ENCODE data around the gene RPP25L. TPM values are rescaled to one million over a fixed set of nuclear protein-coding genes. Genes with fewer than 3 reads are reported as not detected.
A peak's percentile ranks its signal among the peaks of the same experiment; 100 is the strongest.

The RPP25L gene
- total RNA-seq, 2 donors from 2014 or later = 29.9 to 49.2 TPM

DNA sequence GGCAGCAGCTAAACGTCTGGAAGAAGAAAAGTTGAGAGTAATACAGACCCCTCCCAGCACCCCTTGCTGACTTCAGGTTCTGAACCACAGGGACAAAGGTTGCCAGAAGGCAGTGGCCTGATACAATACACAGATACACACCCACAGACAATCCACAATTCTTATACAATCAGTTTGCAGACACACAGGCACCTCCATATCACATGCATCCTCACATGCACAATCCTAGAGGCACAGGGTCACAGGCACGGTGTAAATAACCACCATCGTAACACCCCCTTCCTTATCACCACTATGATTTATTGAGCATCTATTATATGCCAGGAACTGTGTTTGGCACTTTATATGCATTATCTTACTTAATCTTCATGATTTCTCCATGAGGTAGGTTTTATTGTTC lies 30.6 kb downstream of the RPP25L start:
- H3K9me3 ChIP-seq = no peaks in the 10 kb centered on the region
- TF ChIP-seq, protein P1, sequence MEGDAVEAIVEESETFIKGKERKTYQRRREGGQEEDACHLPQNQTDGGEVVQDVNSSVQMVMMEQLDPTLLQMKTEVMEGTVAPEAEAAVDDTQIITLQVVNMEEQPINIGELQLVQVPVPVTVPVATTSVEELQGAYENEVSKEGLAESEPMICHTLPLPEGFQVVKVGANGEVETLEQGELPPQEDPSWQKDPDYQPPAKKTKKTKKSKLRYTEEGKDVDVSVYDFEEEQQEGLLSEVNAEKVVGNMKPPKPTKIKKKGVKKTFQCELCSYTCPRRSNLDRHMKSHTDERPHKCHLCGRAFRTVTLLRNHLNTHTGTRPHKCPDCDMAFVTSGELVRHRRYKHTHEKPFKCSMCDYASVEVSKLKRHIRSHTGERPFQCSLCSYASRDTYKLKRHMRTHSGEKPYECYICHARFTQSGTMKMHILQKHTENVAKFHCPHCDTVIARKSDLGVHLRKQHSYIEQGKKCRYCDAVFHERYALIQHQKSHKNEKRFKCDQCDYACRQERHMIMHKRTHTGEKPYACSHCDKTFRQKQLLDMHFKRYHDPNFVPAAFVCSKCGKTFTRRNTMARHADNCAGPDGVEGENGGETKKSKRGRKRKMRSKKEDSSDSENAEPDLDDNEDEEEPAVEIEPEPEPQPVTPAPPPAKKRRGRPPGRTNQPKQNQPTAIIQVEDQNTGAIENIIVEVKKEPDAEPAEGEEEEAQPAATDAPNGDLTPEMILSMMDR (IDR thresholded peaks at IDR 0.05) = no peak
- peaks cover 0 to 33% of the 10 kb centered on the region in 2 donors for H3K4me1 ChIP-seq
- H3K4me3 ChIP-seq = no peak overlapping the region
- no peak overlapping the region for H3K27ac ChIP-seq
- H3K27me3 ChIP-seq = no peaks in the 10 kb centered on the region
- no peaks in the 10 kb centered on the region for H3K36me3 ChIP-seq
- no peak for DNase-seq (ENCODE audit: low spot score)

DNA sequence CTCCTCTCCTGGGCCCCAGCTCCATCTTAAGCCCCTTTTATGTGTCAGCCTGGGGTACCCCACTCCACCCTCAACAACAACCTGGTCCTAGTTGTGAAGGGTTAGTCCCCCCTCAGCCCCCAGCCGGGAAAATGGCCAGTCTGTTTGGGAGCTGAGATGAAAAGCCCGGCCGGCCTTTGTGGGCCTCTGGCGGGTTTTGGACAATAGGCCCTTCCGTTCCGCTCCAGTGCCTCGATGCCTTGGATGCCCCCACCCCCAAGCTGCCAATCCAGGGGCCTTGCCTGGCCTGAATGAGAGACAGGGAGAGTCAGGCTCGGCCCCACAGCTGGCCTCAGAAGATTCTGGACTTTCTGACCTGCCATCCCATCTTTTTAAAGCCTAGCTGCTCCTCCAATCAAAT lies 31.5 kb downstream of the RPP25L start:
- no peaks in the 10 kb centered on the region for H3K9me3 ChIP-seq
- H3K27ac ChIP-seq = no peak overlapping the region
- TF ChIP-seq, protein P1 (IDR thresholded peaks at IDR 0.05) = no peak
- H3K27me3 ChIP-seq = no peaks in the 10 kb centered on the region
- no peak overlapping the region for H3K4me3 ChIP-seq
- no peaks in the 10 kb centered on the region for H3K36me3 ChIP-seq
- no peak for DNase-seq (ENCODE audit: low spot score)
- H3K4me1 ChIP-seq = peaks cover 0 to 33% of the 10 kb centered on the region in 2 donors

DNA sequence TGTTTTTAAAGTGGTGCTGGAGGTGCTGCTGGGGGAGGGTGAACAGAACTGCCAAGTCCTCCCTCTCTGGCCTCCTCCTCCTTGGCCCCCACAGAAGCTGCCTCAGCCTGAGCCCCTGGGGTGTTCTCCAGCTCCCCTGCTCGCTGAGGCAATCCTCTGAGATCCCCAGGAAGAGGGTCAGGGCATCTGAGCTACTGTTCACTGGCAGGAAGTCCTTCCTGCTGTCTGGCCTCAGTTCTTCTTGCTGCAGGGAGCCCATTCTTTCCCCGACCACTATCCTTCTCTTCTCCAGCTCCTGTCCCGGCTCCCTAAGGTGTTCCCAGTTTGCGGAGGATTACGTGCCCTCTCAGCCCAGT lies 32.1 kb downstream of the RPP25L start:
- DNase-seq (ENCODE audit: low spot score) = no peak
- H3K27me3 ChIP-seq = no peaks in the 10 kb centered on the region
- peaks cover 0 to 33% of the 10 kb centered on the region in 2 donors for H3K4me1 ChIP-seq
- no peak overlapping the region for H3K4me3 ChIP-seq
- no peak overlapping the region for H3K27ac ChIP-seq
- TF ChIP-seq, protein P1 (IDR thresholded peaks at IDR 0.05) = no peak
- no peaks in the 10 kb centered on the region for H3K36me3 ChIP-seq
- no peaks in the 10 kb centered on the region for H3K9me3 ChIP-seq

DNA sequence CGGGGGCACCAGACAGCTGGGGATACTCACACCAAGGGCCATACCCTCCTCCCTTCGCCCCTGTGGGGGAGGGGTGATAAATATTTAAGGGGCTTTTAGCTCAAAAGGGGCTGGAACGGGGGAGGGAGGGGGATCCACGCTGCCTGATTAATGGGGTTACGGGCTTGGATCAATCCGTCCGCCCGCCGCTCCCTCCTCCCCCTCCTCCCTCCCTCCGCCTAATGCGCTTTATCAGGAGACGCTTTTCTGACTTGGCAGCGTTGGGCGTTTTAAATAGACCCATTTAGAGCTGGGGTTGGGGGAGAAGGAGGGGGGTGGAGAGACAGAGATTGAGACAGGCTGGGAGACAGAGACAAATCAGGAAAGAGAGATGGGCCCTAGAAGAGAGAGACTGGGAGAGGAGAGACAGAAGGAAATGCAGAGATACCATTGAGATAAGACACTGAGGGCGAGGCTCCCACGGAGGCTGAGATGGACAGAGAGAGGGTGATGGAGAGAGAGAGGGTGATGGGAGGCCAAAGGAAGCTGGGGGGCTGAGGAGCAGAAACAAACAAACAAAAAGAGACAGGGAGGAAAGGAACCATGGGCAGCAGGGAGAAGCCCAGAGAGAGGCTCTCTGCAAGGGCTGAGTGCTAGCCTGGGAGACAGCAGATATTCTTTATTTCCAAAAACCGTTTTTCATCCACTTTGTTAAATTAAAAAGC lies 32.6 kb downstream of the RPP25L start:
- Histone ChIP-seq H3K36me3 (no peaks in the 10 kb centered on the region), H3K27me3 (no peaks in the 10 kb centered on the region), H3K9me3 (no peaks in the 10 kb centered on the region), H3K4me3 (no peak overlapping the region), H3K27ac (no peak overlapping the region), H3K4me1 (peaks cover 0 to 33% of the 10 kb centered on the region in 2 donors)
- TF ChIP-seq, protein P1 (IDR thresholded peaks at IDR 0.05) = no peak
- no peak for DNase-seq (ENCODE audit: low spot score)

DNA sequence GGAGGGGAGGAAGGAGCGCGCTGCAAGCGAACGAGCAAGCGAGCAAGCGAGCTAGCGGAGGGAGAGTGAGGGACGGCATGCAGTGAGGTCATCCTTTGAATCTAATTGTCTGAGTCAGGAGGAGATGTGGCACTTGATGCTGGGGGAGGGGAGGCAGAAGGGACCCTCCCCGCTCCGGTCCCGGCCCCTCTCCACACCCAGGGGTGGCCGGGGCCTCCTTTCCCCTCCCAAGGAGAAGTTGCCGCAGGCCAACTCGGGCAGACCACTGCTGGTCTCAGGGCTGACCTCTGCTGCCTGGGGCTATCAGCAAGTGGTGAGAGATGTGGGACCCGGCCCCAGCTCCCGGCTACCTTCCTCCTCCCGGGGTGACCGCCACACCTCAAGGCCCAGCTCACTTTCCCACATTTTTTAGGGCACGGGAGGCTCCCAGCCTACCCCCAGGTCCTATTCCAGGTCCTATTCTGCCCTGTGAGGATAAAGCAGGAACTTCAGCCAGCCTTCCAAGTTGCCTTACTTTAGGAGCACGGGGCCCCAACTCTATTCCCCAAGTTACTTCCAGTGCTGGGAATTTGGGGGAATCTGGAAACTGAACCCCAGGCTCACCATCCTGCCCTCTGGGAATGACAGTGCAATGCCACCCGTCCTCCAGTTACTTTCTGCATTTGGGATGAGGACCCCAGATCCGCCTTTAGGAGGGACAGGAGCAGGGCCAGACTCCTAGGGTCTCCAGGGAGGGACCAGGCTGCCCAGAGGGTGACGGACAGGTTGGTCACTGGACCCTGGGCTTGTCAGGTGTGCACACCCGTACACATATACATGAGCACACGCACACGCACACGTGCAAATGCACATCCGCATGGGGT lies 33.4 kb downstream of the RPP25L start:
- H3K4me1 ChIP-seq = peaks cover 0 to 33% of the 10 kb centered on the region in 2 donors
- H3K27me3 ChIP-seq = no peaks in the 10 kb centered on the region
- H3K36me3 ChIP-seq = no peaks in the 10 kb centered on the region
- TF ChIP-seq, protein P1 (IDR thresholded peaks at IDR 0.05) = no peak
- H3K4me3 ChIP-seq = peak overlapping the region; percentile 31 to 48
- no peaks in the 10 kb centered on the region for H3K9me3 ChIP-seq
- peak overlapping the region; percentile 23 to 46 for H3K27ac ChIP-seq
- no peak for DNase-seq (ENCODE audit: low spot score)
